NK-92 (cell line): ENCODE data around the gene IKBIP.
A peak's percentile ranks its signal among the peaks of the same experiment; 100 is the strongest.
"Not testable (repeated sequence)": the region's sequence is repeated elsewhere in the genome, so short reads cannot be mapped to it uniquely, and the experiment has no call there.

Source experiments
- DNase-seq: peaks from one replicate; lab custom pipeline; 2025; ENCODE audit not compliant: unreplicated experiment; lab: John Stamatoyannopoulos, UW

The IKBIP gene, protein sequence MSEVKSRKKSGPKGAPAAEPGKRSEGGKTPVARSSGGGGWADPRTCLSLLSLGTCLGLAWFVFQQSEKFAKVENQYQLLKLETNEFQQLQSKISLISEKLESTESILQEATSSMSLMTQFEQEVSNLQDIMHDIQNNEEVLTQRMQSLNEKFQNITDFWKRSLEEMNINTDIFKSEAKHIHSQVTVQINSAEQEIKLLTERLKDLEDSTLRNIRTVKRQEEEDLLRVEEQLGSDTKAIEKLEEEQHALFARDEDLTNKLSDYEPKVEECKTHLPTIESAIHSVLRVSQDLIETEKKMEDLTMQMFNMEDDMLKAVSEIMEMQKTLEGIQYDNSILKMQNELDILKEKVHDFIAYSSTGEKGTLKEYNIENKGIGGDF

DNA sequence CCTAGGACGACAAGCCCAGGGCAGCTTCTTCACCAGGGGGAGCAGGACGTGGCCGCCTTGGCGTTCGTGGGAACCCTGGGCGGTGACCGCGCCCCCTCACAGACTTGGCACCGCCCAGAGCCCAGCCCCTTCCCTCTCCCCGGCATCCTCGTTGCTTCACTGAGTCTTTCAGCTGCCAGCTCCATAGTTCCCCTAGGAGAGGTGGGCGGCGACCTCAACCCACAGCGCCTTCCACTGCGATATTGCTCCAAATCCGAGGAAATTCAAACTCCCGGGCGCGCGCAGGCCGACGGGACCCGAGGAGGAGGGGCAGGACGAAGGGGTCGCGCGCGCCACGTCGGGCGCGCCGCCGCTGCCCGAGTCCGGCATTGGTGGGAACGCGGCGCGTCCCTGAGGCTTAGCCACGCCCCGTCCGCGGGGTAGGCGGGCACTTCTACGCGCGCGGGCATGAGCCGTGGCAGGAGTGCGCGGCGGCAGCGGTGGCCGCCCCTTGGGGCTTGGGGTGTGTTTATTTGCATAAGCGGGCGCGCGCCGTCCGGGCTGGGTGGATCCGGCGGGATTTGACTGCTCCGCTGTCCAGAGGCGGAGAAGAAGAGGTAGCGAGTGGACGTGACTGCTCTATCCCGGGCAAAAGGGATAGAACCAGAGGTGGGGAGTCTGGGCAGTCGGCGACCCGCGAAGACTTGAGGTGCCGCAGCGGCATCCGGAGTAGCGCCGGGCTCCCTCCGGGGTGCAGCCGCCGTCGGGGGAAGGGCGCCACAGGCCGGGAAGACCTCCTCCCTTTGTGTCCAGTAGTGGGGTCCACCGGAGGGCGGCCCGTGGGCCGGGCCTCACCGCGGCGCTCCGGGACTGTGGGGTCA lies at the start of gene IKBIP, which contains the start of gene APAF1:
Gene IKBIP, minus strand, starts transcription at position 77 of the 860 bp plus-strand sequence. CDS start 87 bp downstream, outside the sequence.
Gene APAF1, plus strand, starts transcription at position 579 of the 860 bp plus-strand sequence. CDS start 3,070 bp downstream, outside the sequence.
- peak; percentile 53 for DNase-seq

DNA sequence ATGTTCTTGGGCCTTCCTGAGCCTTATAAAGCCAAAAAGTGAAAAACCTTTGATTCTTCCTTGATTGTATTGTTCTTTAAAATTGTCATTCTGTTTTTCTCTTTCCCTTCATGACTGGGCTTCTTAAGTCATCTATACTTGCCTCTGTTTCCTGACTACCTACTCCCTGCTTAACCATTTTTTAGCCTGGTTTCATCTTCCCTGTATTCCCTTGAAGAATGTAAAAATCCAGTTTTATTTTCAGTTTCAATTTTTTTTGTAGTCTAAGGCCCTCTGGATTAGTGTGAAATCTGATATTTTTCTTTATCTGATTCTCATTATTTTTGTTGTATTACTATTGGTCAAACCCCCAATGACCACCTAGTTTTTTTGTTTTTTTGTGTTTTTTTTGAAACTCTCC lies 46.8 kb upstream of the IKBIP start:
- no peak for DNase-seq

DNA sequence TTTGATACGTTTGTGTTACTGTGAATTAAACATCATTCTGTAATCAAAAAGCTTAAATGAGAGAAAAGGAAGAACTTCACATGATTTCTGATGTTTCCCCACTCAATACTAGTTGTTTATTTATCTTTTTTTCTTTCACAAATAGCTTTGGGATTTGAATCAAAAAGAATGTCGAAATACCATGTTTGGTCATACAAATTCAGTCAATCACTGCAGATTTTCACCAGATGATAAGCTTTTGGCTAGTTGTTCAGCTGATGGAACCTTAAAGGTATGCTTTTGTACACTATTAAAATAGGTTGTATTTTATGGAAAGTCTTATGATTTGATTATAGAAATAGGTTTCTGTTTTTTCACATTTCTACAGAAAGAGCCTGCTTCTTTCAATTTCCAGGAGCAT lies 42.0 kb upstream of the IKBIP start:
- DNase-seq: no peak

DNA sequence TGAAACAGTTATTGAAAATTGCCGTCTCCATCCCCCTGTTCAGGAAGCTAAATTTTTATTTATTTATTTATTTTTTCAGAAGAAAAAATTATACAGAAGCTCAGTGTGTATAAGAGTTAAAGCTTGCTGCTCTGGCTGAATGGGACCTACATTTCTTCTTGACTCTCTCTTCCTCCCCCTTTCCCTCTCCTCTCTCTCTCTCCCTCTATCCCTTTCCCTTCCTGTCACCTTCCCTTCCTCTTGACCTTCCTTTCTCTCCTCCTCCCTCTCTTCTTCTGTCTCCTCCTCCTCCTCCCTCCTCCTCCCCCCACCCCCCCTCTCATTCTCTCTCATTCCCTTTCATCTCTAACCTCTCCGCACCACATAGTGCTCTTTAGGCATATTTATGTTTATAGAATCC lies 39.6 kb upstream of the IKBIP start:
- no peak for DNase-seq

DNA sequence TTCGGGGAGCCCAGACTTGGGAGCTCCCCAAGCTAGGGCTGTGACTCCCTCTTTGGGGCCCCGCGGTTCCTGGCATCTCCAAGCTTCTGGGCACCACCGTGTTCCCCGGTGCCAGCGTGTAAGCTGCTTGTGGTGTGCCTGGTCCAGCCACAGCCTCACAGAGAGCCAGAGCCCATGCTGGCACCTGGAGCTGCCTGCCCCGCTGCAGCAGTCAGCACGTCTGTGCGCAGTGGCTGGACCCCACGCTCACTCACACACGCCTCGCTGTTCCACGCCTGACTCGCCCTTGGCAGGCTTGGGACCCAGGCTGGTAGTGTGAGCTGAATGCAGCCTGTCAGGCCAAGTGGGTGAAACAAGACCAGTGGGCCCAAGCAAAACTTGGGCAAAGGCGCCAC lies 35.0 kb upstream of the IKBIP start:
- DNase-seq: no peak

DNA sequence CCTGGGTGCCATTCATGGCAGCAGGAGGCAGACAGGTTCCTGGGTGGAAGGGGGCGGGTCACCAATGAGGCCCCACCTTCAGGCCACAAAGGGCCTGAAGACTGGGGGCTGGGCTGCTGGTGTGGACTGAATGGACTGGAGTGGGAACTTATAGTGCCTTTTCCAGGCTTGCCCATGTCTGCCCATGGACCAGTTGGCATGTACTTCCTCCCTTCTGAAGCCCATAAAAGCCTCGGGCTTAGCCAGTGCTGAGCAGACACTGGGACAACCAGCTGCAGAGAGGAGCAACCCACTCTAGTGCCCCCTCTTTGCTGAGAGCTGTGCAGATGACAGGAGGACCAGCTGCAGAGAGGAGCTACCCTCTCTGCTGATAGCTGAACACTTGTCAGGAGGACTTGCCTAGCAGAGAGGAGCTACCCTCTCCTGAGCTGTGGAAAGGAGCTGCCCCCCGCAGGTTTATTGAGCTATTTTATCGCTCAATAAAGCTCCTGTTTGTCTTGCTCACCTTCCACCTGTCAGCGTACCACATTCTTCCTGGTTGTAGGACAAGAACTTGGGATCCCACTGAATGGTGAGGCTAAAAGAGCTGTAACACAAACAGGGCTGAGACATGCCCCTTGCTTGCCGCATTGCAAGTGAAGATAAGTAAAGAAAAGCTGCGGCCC lies 34.5 kb upstream of the IKBIP start:
- DNase-seq: no peak

DNA sequence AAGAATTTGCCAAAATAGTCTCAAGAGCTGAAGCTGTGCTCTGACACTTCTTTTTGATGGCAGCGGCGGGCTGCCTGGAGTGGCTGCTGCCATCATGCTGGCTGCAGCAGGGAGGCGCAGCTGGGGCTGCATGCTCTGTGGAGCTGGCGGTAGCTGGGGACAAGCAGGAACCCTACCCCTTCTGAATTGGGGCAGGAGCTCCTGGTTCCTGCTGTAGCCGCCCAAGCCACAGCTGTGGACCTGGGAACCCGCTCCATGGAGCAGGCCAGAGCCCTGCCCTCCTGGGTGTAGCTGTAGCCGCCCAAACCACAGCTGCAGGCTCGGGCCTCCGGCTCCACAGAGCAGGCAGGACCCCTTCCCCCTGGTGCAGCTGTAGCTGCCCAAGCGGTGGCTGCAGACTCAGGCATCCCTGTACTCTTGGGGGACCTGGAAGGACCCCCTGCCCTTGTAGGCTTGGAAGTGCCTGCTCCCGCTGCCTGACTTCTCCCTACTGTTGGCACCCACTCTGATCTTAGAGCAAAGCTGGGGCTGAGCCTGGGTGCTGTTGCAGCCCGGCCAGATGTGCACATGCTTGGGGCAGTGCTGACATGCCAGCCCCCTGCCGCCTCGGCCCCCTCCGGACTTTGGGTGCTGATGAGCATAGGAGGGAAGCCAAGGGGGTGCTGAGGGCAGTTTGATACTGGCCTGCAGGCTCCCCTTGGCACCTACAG lies 33.8 kb upstream of the IKBIP start:
- DNase-seq: no peak

DNA sequence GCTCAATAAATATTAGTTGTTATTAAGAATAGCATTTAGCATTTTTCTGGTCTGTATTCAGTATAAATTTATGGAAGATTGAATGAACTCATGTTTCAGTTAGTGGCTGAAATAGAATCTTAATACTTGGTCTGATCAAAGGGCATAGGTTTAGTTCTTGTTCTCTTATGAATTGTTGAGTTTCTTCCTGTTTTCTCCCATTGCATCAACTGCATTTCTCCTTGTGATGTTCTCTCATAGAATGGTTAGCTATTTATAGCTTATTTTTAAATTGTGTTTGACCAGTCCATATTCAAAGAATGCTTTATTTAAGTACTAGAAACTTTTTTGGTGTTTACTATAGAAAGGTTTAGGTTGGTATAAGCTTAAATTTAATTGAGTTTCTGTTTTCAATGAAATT lies 30.3 kb upstream of the IKBIP start:
- DNase-seq: no peak

DNA sequence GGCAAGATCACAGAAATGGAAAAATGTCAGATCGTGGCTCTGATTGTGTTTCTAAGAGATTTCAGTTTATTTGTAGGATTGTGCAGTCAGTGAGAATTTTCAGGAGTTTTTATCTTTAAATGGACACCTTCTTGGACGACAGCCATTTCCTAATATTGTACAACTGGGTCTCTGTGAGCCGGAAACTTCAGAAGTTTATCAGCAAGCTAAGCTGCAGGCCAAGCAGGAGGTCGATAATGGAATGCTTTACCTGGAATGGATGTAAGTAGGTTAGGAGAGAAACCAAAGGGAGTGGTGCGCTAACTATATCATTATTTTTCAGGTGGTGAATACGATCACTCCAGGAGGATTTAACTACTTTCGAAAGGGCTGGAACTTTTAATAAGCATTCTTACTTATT lies 26.9 kb upstream of the IKBIP start:
- no peak for DNase-seq

DNA sequence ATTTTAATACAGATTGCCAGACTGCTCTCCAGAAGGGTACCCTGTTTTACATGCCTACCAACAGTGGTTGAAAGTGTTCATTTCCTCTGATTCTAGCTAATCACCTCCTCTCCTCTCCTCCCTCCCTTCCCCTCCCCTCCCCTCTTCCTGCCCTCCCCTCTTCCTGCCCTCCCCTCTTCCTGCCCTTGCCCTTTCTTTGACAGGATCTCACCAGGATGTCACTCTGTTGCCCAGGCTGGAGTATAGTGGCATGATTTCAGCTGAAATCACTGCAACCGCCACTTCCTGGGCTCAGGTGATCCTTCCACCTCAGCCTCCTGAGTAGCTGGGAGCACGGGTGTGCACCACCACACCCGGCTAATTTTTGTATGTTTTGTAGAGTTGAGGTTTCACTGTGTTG lies 25.2 kb upstream of the IKBIP start:
- DNase-seq: no peak

DNA sequence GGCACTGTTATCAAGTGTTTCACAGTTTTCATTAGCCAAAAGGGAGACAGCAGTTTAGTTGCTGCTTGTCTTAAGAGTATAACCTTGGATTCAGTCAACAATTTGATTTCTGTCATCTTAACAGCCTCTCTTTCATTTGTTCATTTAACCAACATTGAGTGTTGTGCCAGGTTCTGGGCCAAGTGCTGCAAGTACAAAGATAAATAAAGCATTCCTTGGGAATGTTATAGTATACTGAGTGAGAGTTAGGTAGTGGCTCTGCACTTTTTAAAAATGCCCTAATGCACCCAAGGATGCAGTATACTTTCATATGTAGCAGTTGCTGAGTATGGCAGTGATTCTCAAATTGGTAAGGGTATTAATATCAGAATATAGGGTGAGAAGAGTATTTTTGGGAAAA lies 15.9 kb upstream of the IKBIP start:
- no peak for DNase-seq

DNA sequence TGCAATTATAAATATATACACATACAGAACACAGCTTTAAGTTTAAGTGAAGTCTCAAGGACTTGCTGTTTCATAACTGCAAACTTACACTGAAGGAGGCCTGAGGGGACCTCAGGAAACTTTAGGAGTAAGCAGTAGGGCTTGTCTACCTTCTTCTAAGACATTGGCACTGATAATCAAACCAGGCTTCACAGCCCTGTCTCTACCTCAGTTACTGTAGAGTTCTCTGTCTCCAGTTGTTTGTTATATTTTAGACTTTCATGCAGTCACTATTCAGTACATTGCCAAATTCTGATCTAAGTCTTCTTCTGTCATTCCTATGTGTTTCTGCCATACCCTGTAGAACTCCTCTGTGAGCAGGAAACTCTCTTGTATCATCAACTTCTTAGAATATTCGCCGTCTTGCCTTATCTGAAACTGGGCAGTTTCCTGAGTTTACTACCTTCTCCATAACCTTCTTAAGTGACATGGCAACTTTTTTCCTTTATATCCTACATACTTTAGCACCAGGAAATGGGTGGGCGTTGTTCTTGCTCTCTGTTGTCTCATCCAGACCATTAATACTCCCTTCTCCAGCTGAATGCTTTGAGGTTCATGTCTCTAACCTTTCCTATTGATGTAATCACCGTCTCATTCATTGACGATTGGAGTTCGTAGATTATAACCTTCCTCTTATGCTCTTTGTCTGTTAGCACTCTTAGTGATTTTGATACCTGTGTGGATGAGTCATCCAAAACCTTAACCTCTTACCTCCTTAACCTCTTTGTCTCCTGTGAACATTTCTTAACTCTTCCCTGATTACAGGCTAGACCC lies 11.9 kb upstream of the IKBIP start:
- no peak for DNase-seq

DNA sequence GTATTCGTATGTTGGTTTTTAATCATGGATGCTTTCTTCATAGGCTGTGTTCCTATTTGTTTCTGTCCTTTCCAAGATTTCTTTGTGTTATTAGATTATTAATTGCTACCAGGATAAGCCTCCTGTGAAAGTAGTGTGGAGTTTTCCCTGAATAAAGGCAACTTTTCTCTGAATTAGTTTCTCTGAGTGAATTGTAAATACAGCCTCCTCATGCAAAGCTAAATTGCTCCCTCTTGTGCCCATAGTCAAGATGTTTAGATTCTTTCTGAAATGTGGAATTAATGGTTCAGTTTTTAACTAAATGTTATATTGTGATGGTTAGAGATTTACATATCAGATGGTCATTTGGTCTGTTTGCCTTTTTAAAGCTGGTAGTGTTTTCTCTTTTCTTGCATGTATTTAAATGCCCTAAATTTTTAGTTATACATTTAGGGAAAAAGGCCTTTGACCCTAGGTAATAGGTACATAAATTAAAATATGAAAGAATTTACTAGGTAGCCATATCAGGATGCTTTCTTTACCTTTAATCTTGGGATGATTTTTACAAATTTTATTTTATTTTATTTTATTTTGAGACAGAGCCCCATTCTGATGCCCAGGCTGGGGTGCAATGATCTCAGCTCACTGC lies 9.4 kb upstream of the IKBIP start:
- DNase-seq: no peak

DNA sequence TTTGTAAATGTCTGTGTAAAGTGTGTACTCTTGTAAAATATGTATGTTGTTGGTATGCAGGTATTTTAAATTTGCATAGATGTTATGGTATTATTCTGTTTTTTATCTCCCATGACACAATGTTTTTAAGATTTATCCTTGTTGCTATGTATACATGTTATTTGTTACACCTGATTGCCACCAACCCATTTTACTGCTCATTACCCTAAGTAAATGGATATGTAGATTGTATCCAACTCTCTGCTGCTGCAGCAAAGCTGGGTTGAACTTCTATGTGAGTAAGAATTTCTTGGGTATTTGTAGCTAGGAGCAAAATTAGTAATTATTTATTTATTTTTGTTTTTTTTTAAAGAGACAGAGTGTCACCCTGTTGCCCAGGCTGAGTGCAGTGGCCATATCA lies 6.7 kb upstream of the IKBIP start:
- DNase-seq: no peak

DNA sequence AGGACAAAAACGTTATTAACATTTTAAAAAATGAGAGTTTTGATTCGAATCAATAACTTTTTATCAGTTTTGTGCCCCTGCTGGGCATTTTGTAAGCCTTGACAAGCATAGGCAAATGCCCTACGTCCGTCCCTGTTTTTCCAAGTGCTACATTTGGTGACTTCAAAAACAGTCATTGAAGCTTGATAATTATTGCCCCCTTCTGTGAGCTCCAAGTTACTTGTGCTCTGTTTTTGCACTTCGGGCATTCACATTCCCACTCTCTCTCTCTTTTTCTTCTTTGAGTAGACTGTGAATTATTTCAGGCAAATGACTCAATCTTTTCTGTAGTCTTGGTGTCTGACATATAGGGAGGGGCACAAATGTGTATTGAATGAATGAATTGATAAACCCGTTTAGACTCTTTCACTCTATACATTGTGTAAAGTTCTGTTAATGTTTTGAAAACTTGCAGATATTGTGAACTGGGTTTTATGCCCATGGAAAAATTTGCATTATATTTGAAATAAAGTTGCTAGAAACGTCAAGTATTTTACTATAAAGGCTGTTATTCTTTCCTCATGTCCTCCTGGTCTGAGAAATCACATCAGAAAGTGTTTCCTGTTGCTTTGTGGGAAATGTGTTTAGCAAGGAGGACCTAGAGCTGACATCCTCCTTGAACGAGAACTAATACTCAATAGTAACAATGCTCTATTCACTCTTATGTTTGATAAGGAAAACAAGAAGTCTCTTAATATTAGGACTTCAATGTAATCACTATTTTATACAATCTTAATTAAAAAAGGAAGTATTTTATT lies 1.9 kb upstream of the IKBIP start:
- no peak for DNase-seq

DNA sequence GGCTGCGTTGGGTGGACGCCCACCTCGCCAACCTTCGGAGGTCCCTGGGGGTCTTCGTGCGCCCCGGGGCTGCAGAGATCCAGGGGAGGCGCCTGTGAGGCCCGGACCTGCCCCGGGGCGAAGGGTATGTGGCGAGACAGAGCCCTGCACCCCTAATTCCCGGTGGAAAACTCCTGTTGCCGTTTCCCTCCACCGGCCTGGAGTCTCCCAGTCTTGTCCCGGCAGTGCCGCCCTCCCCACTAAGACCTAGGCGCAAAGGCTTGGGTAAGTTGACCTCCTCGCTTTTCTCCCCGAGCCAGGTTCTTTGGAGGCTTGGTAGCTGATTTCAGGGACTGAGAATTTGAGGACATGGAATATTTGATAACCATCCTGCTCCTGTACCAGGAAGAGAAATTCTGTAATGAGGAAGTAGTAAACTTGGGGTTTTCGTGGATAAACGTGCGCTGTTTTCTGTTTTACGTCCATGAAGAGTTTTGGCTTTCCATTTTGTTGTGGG lies 1.0 kb upstream of the IKBIP start:
- DNase-seq: no peak

DNA sequence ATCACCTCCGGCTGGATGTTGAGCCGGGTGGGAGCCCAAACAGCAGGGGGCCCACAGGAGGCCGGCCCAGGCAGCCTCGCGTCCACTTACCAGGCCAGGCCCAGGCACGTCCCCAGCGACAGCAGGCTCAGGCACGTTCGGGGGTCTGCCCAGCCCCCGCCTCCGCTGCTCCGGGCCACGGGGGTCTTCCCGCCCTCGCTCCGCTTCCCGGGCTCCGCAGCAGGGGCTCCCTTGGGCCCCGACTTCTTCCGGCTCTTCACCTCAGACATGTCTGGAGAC lies 216 bp downstream of the IKBIP start:
- DNase-seq: no peak

DNA sequence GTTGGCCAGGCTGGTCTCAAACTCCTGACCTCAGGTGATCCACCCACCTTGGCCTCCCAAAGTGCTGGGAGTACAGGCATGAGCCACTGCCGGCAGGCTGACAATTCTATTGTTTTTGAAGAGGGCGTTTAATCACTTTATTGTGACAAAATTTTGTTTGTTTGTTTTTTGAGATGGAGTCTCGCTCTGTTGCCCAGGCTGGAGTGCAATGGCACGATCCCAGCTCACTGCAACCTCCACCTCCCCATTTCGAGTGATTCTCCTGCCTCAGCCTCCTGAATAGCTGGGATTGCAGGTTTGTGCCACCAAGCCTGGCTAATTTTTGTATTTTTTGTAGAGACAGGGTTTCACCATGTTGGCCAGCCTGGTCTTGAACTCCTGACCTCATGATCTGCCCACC lies 1.8 kb downstream of the IKBIP start:
- not testable (repeated sequence) for DNase-seq

DNA sequence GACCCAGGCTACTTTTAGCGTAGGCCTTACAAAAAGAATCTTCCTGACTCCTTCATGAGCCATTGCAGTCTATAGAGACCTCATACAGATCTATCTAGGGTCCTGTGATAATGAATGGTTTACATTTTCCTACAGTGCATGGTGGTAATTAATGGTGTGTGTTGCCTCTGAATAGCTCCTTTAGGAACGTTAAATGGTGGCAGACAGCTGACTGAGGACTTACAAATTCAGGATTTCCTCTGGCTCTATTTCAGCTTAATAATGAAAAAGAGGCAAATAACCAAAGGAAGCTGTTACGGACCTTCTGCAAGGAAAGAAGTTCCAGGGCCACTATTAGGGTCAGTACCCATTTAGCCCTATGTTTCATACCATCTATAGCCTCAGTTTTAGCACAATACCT lies 5.1 kb downstream of the IKBIP start:
- no peak for DNase-seq
